Type B pancreatic cell (in vitro differentiated cells): ENCODE measurements around the gene SSR1. TPM values are rescaled to one million over a fixed set of nuclear protein-coding genes. Genes with fewer than 3 reads are reported as not detected.
A peak's percentile ranks its signal among the peaks of the same experiment; 100 is the strongest.
"Not testable (repeated sequence)": the region's sequence is repeated elsewhere in the genome, so short reads cannot be mapped to it uniquely, and the experiment has no call there.

ENCODE experiments used
- DNase-seq: peaks from one replicate; pipeline ENCODE4 v3.0.0; 2021; ENCODE audit warnings: mixed read lengths; ENCODE audit not compliant: unreplicated experiment; ENCODE audit errors: extremely low spot score
- H3K27ac Mint-ChIP-seq: 2 replicates; pipeline ENCODE4 v1.8.0; 2021; ENCODE audit warnings: mild to moderate bottlenecking, mixed read lengths
- H3K27me3 Mint-ChIP-seq: 2 replicates; pipeline ENCODE4 v1.8.0; 2021; ENCODE audit warnings: mixed read lengths
- H3K36me3 Mint-ChIP-seq: 2 replicates; pipeline ENCODE4 v1.8.0; 2021; ENCODE audit warnings: mixed read lengths
- H3K4me1 Mint-ChIP-seq: one replicate; pipeline ENCODE4 v1.8.0; 2021; ENCODE audit warnings: mixed read lengths; ENCODE audit not compliant: unreplicated experiment
- H3K4me3 Mint-ChIP-seq: 2 replicates; pipeline ENCODE4 v1.8.0; 2021; ENCODE audit warnings: mild to moderate bottlenecking, mixed read lengths
- H3K9me3 Mint-ChIP-seq: 2 replicates; pipeline ENCODE4 v1.8.0; 2021; ENCODE audit warnings: mixed read lengths
- CTCF ChIP-seq: fragments of 200-600 bp; sonication (generic); conservative IDR thresholded peaks from 2 replicates; pipeline ENCODE4 v1.5.0; 2021; ENCODE audit warnings: antibody characterized with exemption, mild to moderate bottlenecking
- long read RNA-seq: library from polyadenylated mRNA; unstranded; transcript quantifications from one replicate; pipeline ENCODE4 v2.0.0, GENCODE V29; 2020
- total RNA-seq: library from RNA; stranded (reverse); gene quantifications from 2 replicates; pipeline ENCODE4 v1.2.1, GENCODE V29; 2021; ENCODE audit warnings: low replicate concordance

SSR1 gene
- total RNA-seq = 116 and 124 TPM in 2 replicates
- long read RNA-seq, full-length matches to known transcripts = 301 of 335 reads
- long read RNA-seq, partial matches to known transcripts = 6 of 335 reads
- long read RNA-seq, other reads (novel, unspliced or antisense) = 28 of 335 reads

DNA sequence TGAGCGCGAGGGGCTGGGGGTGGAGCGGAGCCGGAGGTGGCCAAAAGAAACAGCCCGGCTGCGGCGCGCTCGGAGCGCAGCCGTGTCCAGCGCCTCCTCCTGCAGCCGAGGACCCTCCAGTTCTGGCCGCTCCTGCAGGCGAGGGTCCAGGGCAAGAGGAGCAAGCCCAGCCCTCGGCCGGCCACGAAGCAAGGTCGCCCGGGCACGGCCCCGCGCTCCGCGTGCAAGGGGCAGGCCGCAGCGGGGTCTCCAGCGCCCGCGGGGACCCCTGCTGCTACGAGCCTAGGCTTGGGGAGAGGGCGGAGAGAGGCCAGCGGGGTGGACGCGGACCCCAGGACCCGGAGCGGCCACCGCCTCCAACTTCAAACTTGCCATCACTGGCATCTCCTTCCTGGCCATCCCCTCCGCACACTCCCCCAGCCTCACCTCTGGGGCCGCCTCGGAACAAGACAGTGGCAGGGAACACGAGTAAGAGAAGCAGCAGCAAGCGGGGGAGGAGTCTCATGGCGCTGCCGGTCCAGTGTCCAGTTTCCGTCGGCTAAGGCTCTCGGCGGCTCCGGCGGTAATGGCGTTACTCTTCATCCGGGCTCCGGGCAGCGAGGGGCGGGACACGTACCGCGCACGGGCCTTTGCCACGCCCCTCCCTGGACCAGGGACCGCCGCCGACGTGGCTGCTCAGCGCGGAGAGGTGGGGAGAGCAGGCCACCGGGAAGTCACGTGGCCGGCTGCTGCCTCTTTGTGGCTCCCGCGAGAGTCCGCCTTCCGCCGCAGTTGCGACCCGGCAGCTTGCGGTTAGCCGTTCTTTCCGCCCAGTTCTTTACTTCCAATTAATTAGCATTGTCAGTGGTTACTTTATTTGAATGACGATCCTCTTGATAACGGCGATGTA lies at the start of gene SSR1:
TSS of gene SSR1 (minus strand) at position 584 of the 889 bp plus-strand sequence. CDS start at position 505, 79 bp downstream.
- H3K9me3 Mint-ChIP-seq = no peaks in the 10 kb centered on the region
- DNase-seq = peak; percentile 99

DNA sequence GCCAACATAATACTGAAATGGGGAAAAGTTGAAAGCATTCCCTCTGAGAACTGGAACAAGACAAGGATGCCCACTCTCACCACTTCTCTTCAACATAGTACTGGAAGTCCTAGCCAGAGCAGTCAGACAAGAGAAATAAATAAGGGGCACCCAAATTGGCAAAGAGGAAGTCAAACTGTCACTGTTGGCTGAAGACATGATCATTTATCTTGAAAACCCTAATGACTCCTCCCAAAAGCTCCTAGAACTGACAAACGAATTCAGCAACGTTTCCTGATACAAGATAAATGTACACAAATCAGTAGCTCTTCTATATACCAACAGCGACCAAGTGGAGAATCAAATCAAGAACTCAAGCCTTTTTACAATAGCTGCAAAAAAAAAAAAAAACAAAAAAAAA lies 38.9 kb upstream of the SSR1 start:
- not testable (repeated sequence) for DNase-seq, H3K36me3 Mint-ChIP-seq, H3K9me3 Mint-ChIP-seq, H3K4me3 Mint-ChIP-seq, H3K27ac Mint-ChIP-seq, H3K27me3 Mint-ChIP-seq, H3K4me1 Mint-ChIP-seq

More for the DNA sequence above, at the start of gene SSR1:
- H3K36me3 Mint-ChIP-seq = peaks cover 16% of the 10 kb centered on the region
- peaks cover 6% of the 10 kb centered on the region for H3K4me1 Mint-ChIP-seq
- TF ChIP-seq CTCF = no peak
- H3K27me3 Mint-ChIP-seq = no peaks in the 10 kb centered on the region
- H3K27ac Mint-ChIP-seq = peak within 1 kb of the TSS; percentile 89
- peak within 1 kb of the TSS; percentile 93 for H3K4me3 Mint-ChIP-seq

- H3K27me3 Mint-ChIP-seq = not testable (repeated sequence)
Observed at GRCh38 chr6:7350591-7350990, 37.6 kb upstream of the SSR1 start.

DNA sequence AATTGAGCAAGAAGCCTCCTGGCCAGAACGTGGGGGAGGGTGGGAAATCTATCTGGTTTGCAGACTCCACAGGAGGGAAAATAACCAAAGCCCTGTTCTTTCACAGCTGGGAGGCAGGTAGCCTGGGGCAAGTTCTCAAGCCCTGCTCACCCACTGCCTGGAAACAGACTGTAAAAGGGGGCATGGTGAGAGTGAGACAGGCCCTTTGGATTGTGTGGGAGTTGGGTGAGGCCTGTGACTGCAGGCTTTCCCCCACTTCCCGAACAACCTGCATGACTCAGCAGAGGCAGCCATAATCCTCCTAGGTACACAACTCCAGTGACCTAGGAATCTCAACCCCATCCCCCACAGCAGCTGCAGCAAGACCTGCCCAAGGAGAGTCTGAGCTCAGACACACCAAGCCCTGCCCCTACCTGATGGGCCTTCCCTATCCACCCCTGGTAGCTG lies 34.6 kb upstream of the SSR1 start:
- H3K4me3 Mint-ChIP-seq, H3K36me3 Mint-ChIP-seq, H3K4me1 Mint-ChIP-seq, DNase-seq, H3K27me3 Mint-ChIP-seq, H3K9me3 Mint-ChIP-seq: not testable (repeated sequence)
- H3K27ac Mint-ChIP-seq = peak overlapping the region; percentile 4

More at GRCh38 chr6:7350591-7350990, 37.6 kb upstream of the SSR1 start:
- not testable (repeated sequence) for H3K4me1 Mint-ChIP-seq, H3K36me3 Mint-ChIP-seq, H3K4me3 Mint-ChIP-seq, H3K9me3 Mint-ChIP-seq, H3K27ac Mint-ChIP-seq, DNase-seq

- H3K36me3 Mint-ChIP-seq, H3K4me1 Mint-ChIP-seq, H3K27me3 Mint-ChIP-seq, H3K27ac Mint-ChIP-seq, H3K9me3 Mint-ChIP-seq, H3K4me3 Mint-ChIP-seq, DNase-seq: not testable (repeated sequence)
Observed at GRCh38 chr6:7344773-7345450, 31.9 kb upstream of the SSR1 start.

- Mint-ChIP-seq H3K9me3 (no peaks in the 10 kb centered on the region), H3K27me3 (no peaks in the 10 kb centered on the region), H3K27ac (no peak overlapping the region), H3K36me3 (no peaks in the 10 kb centered on the region), H3K4me1 (peaks cover 4% of the 10 kb centered on the region), H3K4me3 (no peak overlapping the region)
- TF ChIP-seq CTCF = no peak
- no peak for DNase-seq
Observed at GRCh38 chr6:7343546-7344475, 30.8 kb upstream of the SSR1 start.
